Measurements from ENCODE around the gene NSF.

NSF gene

DNA sequence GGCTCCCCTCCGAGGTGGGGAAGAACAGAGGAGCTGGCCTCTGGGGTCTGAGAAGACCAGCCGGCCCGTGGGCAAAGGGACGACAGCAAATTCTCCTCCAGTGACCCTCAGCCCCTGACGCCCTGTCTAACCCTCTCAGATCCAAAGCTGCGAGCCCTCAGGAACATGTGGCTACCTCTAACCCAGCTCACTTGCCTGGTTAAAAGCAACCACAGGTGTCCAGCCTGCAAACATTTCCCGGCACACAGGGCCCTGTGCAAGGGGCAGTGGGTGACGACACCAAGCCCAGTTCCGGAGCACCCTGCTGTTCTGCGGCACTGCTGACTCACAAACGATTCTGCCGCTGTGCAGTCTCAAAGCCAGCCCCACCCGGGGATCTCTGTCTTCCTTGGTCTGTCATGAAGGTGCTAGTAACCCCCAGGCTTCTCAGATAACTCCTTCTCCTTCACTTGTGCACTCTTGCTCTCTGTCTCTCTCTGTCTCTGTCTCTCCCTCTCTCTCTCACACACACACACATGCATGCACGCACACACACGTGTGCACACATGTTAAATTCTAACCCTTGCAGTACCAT is 205.0 kb downstream of the NSF start:
- intact Hi-C loops (cut with DNase I; ENCODE audit: low total_unique reads): no loop called here
- H3K27ac ChIP-seq: no peak overlapping the region
- H3K36me3 ChIP-seq: no peaks in the 10 kb centered on the region
- TF ChIP-seq, protein P1, sequence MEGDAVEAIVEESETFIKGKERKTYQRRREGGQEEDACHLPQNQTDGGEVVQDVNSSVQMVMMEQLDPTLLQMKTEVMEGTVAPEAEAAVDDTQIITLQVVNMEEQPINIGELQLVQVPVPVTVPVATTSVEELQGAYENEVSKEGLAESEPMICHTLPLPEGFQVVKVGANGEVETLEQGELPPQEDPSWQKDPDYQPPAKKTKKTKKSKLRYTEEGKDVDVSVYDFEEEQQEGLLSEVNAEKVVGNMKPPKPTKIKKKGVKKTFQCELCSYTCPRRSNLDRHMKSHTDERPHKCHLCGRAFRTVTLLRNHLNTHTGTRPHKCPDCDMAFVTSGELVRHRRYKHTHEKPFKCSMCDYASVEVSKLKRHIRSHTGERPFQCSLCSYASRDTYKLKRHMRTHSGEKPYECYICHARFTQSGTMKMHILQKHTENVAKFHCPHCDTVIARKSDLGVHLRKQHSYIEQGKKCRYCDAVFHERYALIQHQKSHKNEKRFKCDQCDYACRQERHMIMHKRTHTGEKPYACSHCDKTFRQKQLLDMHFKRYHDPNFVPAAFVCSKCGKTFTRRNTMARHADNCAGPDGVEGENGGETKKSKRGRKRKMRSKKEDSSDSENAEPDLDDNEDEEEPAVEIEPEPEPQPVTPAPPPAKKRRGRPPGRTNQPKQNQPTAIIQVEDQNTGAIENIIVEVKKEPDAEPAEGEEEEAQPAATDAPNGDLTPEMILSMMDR (IDR thresholded peaks at IDR 0.05): no peak
- H3K27me3 ChIP-seq: peaks cover 0 to 40% of the 10 kb centered on the region in 2 donors
- H3K9me3 ChIP-seq: no peaks in the 10 kb centered on the region
- H3K4me1 ChIP-seq: no peaks in the 10 kb centered on the region
- no peak for DNase-seq
- H3K4me3 ChIP-seq: no peak overlapping the region

- DNase-seq: no peak
- Histone ChIP-seq H3K36me3 (no peaks in the 10 kb centered on the region), H3K27me3 (peaks cover 0 to 36% of the 10 kb centered on the region in 2 donors), H3K27ac (no peak overlapping the region), H3K9me3 (no peaks in the 10 kb centered on the region), H3K4me1 (no peaks in the 10 kb centered on the region), H3K4me3 (no peak overlapping the region)
- intact Hi-C loops (cut with DNase I; ENCODE audit: low total_unique reads): no loop called here
- TF ChIP-seq, protein P1 (IDR thresholded peaks at IDR 0.05): no peak
Measured at GRCh38 chr17:46796084-46796483, 205.6 kb downstream of the NSF start.

GRCh38 chr17:46796524-46796923 is 206.1 kb downstream of the NSF start:
- H3K4me3 ChIP-seq: no peak overlapping the region
- no peaks in the 10 kb centered on the region for H3K4me1 ChIP-seq
- DNase-seq: no peak
- TF ChIP-seq, protein P1 (IDR thresholded peaks at IDR 0.05): no peak
- H3K36me3 ChIP-seq: no peaks in the 10 kb centered on the region
- no peak overlapping the region for H3K27ac ChIP-seq
- intact Hi-C loops (cut with DNase I; ENCODE audit: low total_unique reads): no loop called here
- H3K9me3 ChIP-seq: no peaks in the 10 kb centered on the region
- peaks cover 0 to 33% of the 10 kb centered on the region in 2 donors for H3K27me3 ChIP-seq

- H3K27me3 ChIP-seq: peaks cover 0 to 36% of the 10 kb centered on the region in 2 donors
- no peak for DNase-seq
- TF ChIP-seq, protein P1 (IDR thresholded peaks at IDR 0.05): no peak
- intact Hi-C loops (cut with DNase I; ENCODE audit: low total_unique reads): no loop called here
- H3K4me3 ChIP-seq: no peak overlapping the region
- H3K4me1 ChIP-seq: no peaks in the 10 kb centered on the region
- no peaks in the 10 kb centered on the region for H3K9me3 ChIP-seq
- no peaks in the 10 kb centered on the region for H3K36me3 ChIP-seq
- no peak overlapping the region for H3K27ac ChIP-seq
Measured at GRCh38 chr17:46796956-46797530, 206.6 kb downstream of the NSF start.

DNA sequence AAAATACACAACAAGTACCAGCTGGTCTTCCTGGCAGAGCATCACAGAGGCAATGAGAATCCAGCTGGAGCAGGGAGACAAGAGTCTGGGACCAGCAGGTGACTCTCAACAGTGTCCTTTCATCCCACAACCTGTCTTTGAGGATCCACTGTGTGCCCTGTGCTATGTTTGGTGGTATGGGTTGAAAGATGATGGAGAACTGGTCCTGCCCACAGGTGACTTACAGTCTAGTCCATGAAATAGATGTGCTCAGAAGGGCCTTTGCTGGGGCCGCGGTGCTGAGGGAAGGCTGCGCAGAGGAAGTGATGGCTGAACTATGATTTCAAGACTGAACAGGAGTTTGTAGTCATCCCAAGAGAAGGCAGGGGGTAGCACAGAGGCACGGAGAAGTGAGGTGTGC is 210.1 kb downstream of the NSF start:
- Histone ChIP-seq H3K27me3 (peaks cover 0 to 20% of the 10 kb centered on the region in 2 donors), H3K4me1 (no peaks in the 10 kb centered on the region), H3K36me3 (no peaks in the 10 kb centered on the region), H3K27ac (no peak overlapping the region), H3K9me3 (no peaks in the 10 kb centered on the region), H3K4me3 (no peak overlapping the region)
- DNase-seq: no peak
- TF ChIP-seq, protein P1 (IDR thresholded peaks at IDR 0.05): no peak
- intact Hi-C loops (cut with DNase I; ENCODE audit: low total_unique reads): no loop called here
